ENCODE results near the gene SLC6A16. TPM values are rescaled to one million over a fixed set of nuclear protein-coding genes. Genes with fewer than 3 reads are reported as not detected.
A peak's percentile ranks its signal among the peaks of the same experiment; 100 is the strongest.

The SLC6A16 gene
- total and polyA plus RNA-seq, 2 experiments from 2014 or later: 2.8 to 4.0 TPM

DNA sequence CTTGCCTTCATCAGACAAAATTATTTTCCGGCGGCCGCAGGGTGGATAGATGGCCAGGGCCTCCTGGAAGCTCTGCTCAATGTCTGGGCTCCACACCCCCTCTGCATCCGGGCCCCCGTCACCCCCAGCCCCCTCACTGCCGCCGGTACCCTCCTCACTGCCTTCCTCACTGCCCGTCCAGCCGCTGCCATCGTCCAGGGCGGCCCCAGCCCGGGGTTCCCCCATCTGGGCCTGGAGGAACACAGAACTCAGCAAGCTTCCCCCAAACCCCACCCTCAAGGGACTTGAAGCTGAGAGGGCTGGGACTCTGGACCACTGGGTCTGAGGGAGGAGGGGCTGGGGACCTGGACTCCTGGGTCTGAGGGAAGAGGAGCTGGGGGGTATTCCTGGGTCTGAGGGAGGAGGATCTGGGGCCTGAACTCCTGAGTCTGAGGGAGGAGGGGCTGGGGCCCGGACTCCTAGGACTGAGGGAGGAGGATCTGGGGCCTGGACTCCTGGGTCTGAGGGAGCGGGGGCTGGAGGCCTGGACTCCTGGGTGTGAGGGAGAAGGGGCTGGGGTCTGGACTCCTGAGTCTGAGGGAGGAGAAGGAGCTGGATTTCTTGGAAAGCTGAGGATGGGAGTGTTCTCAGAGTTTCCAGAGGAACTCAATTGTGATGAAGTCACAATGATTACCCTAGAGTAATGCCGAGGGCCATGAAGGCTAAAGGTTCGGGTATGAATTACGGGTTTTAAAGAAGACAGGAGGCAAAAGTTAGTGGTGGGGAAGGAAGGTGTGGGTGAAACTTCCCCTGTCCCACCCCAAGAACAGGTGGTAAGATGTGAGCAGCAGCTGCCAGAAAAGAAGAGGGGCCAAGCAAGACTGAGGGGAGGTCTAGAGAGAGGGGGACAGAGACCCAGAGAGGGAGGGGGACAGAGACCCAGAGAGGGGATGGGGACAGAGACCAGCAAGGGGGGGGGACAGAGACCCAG is 35.1 kb upstream of the SLC6A16 start:
- H3K27ac ChIP-seq: peak overlapping the region; percentile 96
- H3K4me3 ChIP-seq: peak overlapping the region; percentile 73
- TF ChIP-seq, protein P1, sequence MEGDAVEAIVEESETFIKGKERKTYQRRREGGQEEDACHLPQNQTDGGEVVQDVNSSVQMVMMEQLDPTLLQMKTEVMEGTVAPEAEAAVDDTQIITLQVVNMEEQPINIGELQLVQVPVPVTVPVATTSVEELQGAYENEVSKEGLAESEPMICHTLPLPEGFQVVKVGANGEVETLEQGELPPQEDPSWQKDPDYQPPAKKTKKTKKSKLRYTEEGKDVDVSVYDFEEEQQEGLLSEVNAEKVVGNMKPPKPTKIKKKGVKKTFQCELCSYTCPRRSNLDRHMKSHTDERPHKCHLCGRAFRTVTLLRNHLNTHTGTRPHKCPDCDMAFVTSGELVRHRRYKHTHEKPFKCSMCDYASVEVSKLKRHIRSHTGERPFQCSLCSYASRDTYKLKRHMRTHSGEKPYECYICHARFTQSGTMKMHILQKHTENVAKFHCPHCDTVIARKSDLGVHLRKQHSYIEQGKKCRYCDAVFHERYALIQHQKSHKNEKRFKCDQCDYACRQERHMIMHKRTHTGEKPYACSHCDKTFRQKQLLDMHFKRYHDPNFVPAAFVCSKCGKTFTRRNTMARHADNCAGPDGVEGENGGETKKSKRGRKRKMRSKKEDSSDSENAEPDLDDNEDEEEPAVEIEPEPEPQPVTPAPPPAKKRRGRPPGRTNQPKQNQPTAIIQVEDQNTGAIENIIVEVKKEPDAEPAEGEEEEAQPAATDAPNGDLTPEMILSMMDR (IDR thresholded peaks at IDR 0.05; ENCODE audit: low read depth, low read length): no peak
- DNase-seq (ENCODE audit: low read depth in 1 of 2, low spot score in 1 of 2): peak in 1 of 2 donors; percentile 13
- H3K9me3 ChIP-seq (ENCODE audit: low read depth): no peaks in the 10 kb centered on the region
- no peaks in the 10 kb centered on the region for H3K27me3 ChIP-seq
- peaks cover 22% of the 10 kb centered on the region for H3K36me3 ChIP-seq
- H3K4me1 ChIP-seq (ENCODE audit: low read depth): peaks cover 5% of the 10 kb centered on the region

DNA sequence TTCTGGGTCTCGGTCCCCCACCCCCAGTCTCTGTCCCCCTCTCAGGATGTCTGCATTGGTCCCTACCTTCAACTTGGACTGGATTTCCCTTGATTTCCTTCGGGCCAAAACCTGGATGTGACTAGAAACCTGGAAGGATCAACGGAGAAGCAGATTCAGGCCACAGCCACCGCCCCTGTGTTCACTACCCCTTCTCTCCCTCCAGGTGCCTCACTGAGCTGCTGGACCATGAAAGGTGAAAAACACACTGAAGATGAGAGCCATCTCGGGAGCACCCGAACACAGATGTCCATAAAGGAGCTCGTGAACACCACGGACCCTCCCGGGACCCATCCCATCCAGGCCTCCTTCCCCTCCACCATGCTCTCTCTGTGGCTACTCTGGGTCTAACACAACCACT is 32.2 kb upstream of the SLC6A16 start:
- Histone ChIP-seq H3K36me3 (peaks cover 35% of the 10 kb centered on the region), H3K4me3 (no peak overlapping the region), H3K9me3 (ENCODE audit: low read depth) (no peaks in the 10 kb centered on the region), H3K27me3 (no peaks in the 10 kb centered on the region), H3K27ac (peak overlapping the region; percentile 39), H3K4me1 (ENCODE audit: low read depth) (peaks cover 5% of the 10 kb centered on the region)
- DNase-seq (ENCODE audit: low read depth in 1 of 2, low spot score in 1 of 2): no peak
- TF ChIP-seq, protein P1 (IDR thresholded peaks at IDR 0.05; ENCODE audit: low read depth, low read length): no peak

DNA sequence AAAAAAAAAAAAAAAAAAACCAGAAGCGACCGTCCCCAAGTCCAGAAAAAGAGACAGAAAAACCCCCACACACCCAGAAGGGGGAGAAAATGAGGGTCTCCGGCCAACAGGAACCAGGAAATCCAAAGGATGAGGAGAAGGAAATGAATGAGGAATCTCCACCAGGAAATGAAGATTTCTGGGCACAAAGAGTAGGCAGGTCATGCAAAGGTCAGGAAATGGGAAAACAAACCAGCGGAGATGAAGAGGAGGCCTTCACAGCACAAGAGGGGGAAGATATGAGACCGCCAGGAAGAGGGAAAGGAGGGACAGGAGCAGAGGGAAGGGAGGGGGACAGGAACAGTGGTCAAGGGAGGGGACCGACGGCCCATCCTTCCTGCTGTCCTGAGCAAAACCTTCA is 31.4 kb upstream of the SLC6A16 start:
- DNase-seq (ENCODE audit: low read depth in 1 of 2, low spot score in 1 of 2): peak in 1 of 2 donors; percentile 29
- TF ChIP-seq, protein P1 (IDR thresholded peaks at IDR 0.05; ENCODE audit: low read depth, low read length): no peak
- H3K4me3 ChIP-seq: no peak overlapping the region
- H3K27me3 ChIP-seq: no peaks in the 10 kb centered on the region
- H3K36me3 ChIP-seq: peaks cover 38% of the 10 kb centered on the region
- H3K9me3 ChIP-seq (ENCODE audit: low read depth): no peaks in the 10 kb centered on the region
- H3K4me1 ChIP-seq (ENCODE audit: low read depth): peaks cover 5% of the 10 kb centered on the region
- H3K27ac ChIP-seq: peak overlapping the region; percentile 39

DNA sequence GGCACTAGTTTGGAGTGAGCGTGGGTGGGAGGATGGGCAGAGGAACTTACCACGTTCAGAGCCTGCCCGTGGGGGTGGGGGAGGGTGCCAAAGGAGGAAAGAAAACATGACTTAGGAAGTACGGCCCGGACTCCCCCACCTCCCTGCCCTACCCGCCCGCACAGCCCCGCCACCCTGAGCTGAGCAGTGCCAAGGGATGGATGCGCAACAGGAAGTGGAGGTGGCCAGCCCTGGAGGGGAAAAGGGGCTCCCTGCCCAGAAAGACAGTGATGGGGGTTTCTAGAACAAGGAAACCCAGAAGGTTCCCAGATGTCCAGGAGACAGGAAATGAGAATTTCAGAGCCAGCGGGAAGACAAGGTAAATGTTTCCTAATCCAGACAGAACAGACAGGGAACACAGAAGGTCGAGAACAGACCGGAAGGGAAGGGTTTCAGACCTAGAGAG is 30.9 kb upstream of the SLC6A16 start:
- Histone ChIP-seq H3K36me3 (peaks cover 43% of the 10 kb centered on the region), H3K27ac (no peak overlapping the region), H3K27me3 (no peaks in the 10 kb centered on the region), H3K4me3 (no peak overlapping the region), H3K4me1 (ENCODE audit: low read depth) (peaks cover 5% of the 10 kb centered on the region), H3K9me3 (ENCODE audit: low read depth) (no peaks in the 10 kb centered on the region)
- peak in 1 of 2 donors; percentile 72 for DNase-seq (ENCODE audit: low read depth in 1 of 2, low spot score in 1 of 2)
- TF ChIP-seq, protein P1 (IDR thresholded peaks at IDR 0.05; ENCODE audit: low read depth, low read length): no peak

DNA sequence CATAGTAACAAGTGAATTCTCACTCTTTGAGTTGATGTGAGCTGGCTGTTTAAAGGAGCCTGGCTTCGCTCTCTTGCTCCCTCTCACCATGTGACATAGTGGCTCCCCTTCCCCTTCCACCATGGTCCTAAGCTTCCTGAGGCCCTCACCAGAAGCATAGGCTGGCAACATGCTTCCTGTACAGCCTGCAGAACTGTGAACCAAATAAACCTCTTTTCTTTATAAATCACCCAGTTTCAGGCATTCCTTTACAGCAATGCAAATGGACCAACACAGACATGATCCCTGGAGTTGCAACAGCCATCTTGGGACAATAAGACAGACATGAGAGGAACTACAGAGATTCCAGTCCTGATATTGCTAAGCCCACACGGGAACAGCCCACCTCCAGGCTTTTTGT is 24.6 kb upstream of the SLC6A16 start:
- H3K27me3 ChIP-seq: no peaks in the 10 kb centered on the region
- no peaks in the 10 kb centered on the region for H3K9me3 ChIP-seq (ENCODE audit: low read depth)
- DNase-seq (ENCODE audit: low read depth in 1 of 2, low spot score in 1 of 2): no peak
- no peak overlapping the region for H3K27ac ChIP-seq
- peaks cover 68% of the 10 kb centered on the region for H3K36me3 ChIP-seq
- no peak overlapping the region for H3K4me3 ChIP-seq
- no peaks in the 10 kb centered on the region for H3K4me1 ChIP-seq (ENCODE audit: low read depth)
- TF ChIP-seq, protein P1 (IDR thresholded peaks at IDR 0.05; ENCODE audit: low read depth, low read length): no peak

Measured in cardiac muscle cell (in vitro differentiated cells and primary cell).